Retinal pigment epithelial cell (primary cell): Measurements from ENCODE around the gene FTH1.

Source experiments
- DNase-seq: peaks from one replicate; pipeline ENCODE4 v3.0.0-alpha.2; 2010; ENCODE audit warnings: low read depth
- H3K4me3 ChIP-seq: 2 replicates; pipeline ENCODE4 v1.5.1; 2011; ENCODE audit warnings: mild to moderate bottlenecking, low read length, control low read depth, moderate library complexity
- TF ChIP-seq, protein P1 (sequence below): conservative IDR thresholded peaks from 2 replicates; pipeline ENCODE4 v1.5.1; 2011; ENCODE audit warnings: low read depth, low read length, control low read depth, inconsistent platforms

The FTH1 gene

DNA sequence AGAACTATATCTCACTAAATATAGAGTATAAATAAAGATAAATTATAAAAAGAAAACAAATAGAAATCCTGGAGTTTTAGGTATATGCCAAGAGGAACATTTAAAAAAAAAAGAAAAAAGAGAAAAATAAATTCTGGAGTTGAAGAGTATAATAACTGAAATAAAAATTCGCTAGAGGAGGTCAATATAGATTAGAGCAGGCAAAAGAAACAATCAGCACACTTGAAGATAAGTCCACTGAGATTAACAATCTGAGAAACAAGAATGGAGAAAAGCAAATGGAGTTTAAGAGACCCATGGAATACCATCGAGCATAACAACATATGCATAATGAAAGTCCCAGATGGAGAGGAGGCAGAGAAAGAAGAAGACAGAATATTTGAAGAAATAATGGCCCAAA is 31.6 kb downstream of the FTH1 start:
- TF ChIP-seq, protein P1, sequence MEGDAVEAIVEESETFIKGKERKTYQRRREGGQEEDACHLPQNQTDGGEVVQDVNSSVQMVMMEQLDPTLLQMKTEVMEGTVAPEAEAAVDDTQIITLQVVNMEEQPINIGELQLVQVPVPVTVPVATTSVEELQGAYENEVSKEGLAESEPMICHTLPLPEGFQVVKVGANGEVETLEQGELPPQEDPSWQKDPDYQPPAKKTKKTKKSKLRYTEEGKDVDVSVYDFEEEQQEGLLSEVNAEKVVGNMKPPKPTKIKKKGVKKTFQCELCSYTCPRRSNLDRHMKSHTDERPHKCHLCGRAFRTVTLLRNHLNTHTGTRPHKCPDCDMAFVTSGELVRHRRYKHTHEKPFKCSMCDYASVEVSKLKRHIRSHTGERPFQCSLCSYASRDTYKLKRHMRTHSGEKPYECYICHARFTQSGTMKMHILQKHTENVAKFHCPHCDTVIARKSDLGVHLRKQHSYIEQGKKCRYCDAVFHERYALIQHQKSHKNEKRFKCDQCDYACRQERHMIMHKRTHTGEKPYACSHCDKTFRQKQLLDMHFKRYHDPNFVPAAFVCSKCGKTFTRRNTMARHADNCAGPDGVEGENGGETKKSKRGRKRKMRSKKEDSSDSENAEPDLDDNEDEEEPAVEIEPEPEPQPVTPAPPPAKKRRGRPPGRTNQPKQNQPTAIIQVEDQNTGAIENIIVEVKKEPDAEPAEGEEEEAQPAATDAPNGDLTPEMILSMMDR, result no peak
- DNase-seq, result no peak
- no peak overlapping the region for H3K4me3 ChIP-seq

DNA sequence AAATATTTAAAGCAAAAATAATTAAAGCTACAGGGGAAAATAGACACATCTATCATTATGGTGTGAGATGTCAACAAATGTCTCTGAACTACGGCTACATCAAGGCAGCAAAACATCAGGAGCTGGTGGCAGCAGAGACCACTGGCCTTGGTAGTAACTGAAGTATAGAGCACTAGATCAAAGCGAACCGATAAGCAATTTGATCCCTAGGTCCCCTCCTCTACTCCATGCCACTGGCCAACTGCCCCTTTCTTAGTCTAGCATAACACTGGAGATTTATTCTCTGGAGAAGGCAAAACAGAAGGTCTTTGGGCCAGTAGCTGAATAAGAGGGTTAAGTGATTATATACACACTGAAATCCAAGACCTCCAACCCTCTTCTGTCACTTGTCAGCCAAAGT is 36.5 kb downstream of the FTH1 start:
- TF ChIP-seq, protein P1, result no peak
- no peak for DNase-seq

DNA sequence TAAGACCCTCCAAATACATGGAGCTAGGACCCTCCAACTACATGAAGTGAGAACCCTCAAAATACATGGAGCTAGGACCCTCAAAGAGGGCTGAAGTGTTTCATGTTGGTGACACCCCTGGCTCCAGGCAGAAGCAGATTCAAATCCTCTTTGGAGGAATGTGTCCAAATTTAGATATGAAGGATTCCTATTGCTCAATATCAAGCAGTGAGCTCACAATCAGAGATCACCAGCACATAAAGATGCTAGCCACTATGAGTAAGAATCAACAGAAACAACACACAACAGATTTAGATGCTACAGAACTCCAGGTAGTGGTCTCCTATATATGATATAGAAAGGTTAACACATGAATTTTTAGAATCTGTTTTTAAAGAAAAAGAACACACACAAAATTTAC is 38.8 kb downstream of the FTH1 start:
- no peak overlapping the region for H3K4me3 ChIP-seq
- DNase-seq, result no peak
- TF ChIP-seq, protein P1, result no peak

More for the DNA sequence above, 36.5 kb downstream of the FTH1 start:
- no peak overlapping the region for H3K4me3 ChIP-seq

DNA sequence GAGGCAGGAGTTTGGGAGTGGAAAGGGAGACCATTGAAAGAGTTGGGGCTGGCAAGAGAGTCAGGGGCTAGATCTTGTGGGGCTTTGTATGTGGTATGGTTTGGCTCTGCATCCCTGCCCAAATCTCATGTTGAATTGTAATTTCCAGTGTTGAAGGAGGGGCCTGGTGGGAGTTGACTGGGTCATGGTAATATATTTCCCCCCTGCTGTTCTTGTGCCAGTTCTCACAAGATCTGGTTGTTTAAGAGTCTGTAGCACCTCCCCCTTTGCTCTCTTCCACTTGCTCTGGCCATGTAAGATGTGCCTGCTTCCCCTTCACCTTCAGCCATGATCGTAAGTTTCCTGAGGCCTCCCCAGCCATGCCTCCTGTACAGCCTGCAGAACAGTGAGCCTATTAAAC is 39.9 kb downstream of the FTH1 start:
- TF ChIP-seq, protein P1, result no peak
- no peak for DNase-seq
- H3K4me3 ChIP-seq, result no peak overlapping the region

DNA sequence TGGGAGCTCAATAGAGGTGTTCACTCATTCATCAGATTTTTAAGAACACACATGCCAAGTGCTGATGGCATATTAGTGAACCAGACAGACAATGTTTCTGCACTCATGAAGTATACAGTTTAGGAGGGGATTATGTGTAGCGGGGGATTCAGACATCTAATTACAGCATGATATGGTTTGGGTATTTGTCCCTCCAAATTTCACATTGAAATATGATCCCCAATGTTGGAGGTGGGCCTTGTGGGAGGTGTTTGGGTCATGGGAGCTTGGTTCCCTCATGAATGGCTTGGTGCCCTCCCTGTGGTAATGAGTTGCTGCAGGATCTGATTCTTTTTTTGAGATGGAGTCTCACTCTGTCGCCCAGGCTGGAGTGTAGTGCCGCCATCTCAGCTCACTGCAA is 41.2 kb downstream of the FTH1 start:
- TF ChIP-seq, protein P1, result no peak
- H3K4me3 ChIP-seq, result no peak overlapping the region
- DNase-seq, result no peak

DNA sequence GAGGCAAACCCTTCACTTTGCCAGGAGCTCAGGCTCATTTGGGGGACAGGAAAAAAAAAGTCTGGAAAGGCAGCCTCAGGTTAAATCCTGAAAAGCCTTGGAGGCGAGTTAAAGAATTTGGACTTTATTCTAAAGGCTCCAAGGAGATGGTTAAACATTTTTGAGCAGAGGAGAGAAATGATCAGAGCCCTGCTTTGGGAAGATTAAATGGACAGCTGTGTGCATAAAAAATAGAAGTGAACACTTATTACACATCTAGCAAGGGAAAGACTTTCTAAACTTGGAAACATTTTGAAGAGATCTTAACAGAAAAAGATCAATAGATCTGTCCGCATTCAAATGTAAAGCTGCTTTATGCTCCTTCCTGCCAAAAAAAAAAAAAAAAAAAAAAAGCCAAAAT is 41.7 kb downstream of the FTH1 start:
- no peak for DNase-seq
- TF ChIP-seq, protein P1, result no peak
- no peak overlapping the region for H3K4me3 ChIP-seq

DNA sequence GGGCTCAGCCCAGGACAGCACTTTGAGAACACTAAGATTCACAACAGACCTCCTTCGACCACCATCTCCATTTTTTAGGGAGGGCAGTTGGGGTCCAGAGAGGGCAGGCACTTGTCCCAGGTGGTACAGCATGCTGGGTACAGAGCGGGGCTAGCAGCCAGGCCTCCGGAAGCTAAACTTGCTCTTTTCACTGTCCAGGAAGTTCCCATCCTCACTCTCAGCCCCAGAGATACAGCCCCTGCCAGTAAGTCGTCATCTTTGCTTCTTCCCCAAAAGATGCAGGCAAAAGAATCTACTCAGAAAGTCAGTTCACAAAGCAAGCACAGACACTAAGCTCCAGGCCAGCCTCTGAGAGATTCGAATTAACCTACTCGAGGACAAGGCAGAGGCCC is 43.4 kb downstream of the FTH1 start:
- no peak for DNase-seq
- no peak overlapping the region for H3K4me3 ChIP-seq
- TF ChIP-seq, protein P1, result no peak
